ENCODE data around the gene RNF213.

DNA sequence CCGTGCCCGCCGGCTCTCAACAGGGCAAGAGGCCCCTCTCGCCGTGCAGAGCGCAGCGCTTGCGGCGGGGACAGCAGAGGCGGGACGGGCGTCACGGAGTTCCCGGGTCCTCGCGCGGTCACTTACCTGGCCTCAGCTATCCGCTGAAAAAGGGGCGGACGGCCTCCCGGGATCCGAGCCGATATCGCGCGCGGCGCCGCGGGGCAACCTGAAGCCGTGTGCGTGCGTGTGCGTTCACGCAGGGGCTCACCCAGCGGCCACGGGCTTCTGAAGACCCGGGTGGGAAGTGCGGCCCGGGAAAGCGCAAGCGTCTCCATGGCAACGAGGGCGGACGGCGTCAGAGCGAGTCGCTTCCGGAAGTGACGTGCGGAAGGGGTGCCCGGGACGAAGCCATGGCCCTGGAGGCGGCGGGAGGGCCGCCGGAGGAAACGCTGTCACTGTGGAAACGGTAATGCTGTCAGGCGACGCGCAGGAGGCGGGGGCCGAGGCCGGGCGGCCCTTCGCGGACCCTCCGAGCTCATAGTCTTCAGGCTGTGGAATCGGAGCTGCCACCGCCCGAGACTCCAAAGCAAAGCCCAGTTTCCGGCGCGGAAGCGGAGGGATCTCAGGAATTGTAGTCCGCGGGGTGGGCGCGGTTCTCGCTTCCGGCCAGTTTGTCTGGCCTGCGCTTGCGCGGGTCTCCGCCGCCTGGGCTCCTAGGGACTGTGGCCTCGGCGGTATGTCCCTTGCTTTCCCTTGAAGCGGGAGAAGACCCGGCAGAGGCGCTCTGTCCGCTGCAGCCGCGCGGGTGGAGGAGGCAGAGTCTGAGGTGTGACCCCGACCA is 154.4 kb downstream of the RNF213 start, which contains the start of gene ENDOV:
- TF ChIP-seq, protein P1, sequence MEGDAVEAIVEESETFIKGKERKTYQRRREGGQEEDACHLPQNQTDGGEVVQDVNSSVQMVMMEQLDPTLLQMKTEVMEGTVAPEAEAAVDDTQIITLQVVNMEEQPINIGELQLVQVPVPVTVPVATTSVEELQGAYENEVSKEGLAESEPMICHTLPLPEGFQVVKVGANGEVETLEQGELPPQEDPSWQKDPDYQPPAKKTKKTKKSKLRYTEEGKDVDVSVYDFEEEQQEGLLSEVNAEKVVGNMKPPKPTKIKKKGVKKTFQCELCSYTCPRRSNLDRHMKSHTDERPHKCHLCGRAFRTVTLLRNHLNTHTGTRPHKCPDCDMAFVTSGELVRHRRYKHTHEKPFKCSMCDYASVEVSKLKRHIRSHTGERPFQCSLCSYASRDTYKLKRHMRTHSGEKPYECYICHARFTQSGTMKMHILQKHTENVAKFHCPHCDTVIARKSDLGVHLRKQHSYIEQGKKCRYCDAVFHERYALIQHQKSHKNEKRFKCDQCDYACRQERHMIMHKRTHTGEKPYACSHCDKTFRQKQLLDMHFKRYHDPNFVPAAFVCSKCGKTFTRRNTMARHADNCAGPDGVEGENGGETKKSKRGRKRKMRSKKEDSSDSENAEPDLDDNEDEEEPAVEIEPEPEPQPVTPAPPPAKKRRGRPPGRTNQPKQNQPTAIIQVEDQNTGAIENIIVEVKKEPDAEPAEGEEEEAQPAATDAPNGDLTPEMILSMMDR (IDR thresholded peaks at IDR 0.05): no peak
- peak; percentile 50 for TF ChIP-seq POLR2A (IDR thresholded peaks at IDR 0.05)
